ENCODE results near the gene PAXX.

PAXX gene

GRCh38 chr9:137012694-137013570, 20.7 kb downstream of the PAXX start:
- TF ChIP-seq CTCF (conservative IDR thresholded peaks at IDR 0.05; ENCODE audit: low read depth, low read length) = no peak
- H3K36me3 ChIP-seq (ENCODE audit: insufficient read depth) = no peaks in the 10 kb centered on the region
- peaks cover 5% of the 10 kb centered on the region; the same call in 1 of the 2 replicates for H3K27me3 ChIP-seq (ENCODE audit: insufficient read depth, low read depth)
- H4K20me1 ChIP-seq (ENCODE audit: insufficient read depth) = no peaks in the 10 kb centered on the region
- H3K9ac ChIP-seq = no peak overlapping the region
- no peaks in the 10 kb centered on the region for H3K4me1 ChIP-seq (ENCODE audit: low read depth, poor library complexity, severe bottlenecking)
- no peak overlapping the region for H3K27ac ChIP-seq
- no peak overlapping the region for H2AFZ ChIP-seq (ENCODE audit: low read depth)
- H3K4me2 ChIP-seq = no peak overlapping the region
- H3K79me2 ChIP-seq (ENCODE audit: insufficient read depth, low read depth) = no peaks in the 10 kb centered on the region
- no peak overlapping the region for H3K4me3 ChIP-seq (IDR thresholded peaks at IDR 0.05; ENCODE audit: insufficient read depth, low read depth, low read length)

- TF ChIP-seq CTCF (conservative IDR thresholded peaks at IDR 0.05; ENCODE audit: low read depth, low read length) = no peak
- no peak overlapping the region for H3K9ac ChIP-seq
- H3K27ac ChIP-seq = no peak overlapping the region
- H2AFZ ChIP-seq (ENCODE audit: low read depth) = no peak overlapping the region
- no peaks in the 10 kb centered on the region for H3K79me2 ChIP-seq (ENCODE audit: insufficient read depth, low read depth)
- no peaks in the 10 kb centered on the region; the same call in 1 of the 2 replicates for H3K27me3 ChIP-seq (ENCODE audit: insufficient read depth, low read depth)
- H3K4me1 ChIP-seq (ENCODE audit: low read depth, poor library complexity, severe bottlenecking) = no peaks in the 10 kb centered on the region
- H3K4me2 ChIP-seq = no peak overlapping the region
- H3K36me3 ChIP-seq (ENCODE audit: insufficient read depth) = no peaks in the 10 kb centered on the region
- H3K4me3 ChIP-seq (IDR thresholded peaks at IDR 0.05; ENCODE audit: insufficient read depth, low read depth, low read length) = no peak overlapping the region
- no peaks in the 10 kb centered on the region for H4K20me1 ChIP-seq (ENCODE audit: insufficient read depth)
Measured at GRCh38 chr9:137013571-137013940, 21.3 kb downstream of the PAXX start.

- no peaks in the 10 kb centered on the region for H3K36me3 ChIP-seq (ENCODE audit: insufficient read depth)
- no peaks in the 10 kb centered on the region for H3K79me2 ChIP-seq (ENCODE audit: insufficient read depth, low read depth)
- H3K4me3 ChIP-seq (IDR thresholded peaks at IDR 0.05; ENCODE audit: insufficient read depth, low read depth, low read length) = no peak overlapping the region
- H3K9ac ChIP-seq = no peak overlapping the region
- H2AFZ ChIP-seq (ENCODE audit: low read depth) = no peak overlapping the region
- H3K4me2 ChIP-seq = no peak overlapping the region
- no peak for TF ChIP-seq CTCF (conservative IDR thresholded peaks at IDR 0.05; ENCODE audit: low read depth, low read length)
- no peaks in the 10 kb centered on the region for H3K4me1 ChIP-seq (ENCODE audit: low read depth, poor library complexity, severe bottlenecking)
- no peaks in the 10 kb centered on the region for H4K20me1 ChIP-seq (ENCODE audit: insufficient read depth)
- H3K27ac ChIP-seq = no peak overlapping the region
- H3K27me3 ChIP-seq (ENCODE audit: insufficient read depth, low read depth) = peaks cover 2% of the 10 kb centered on the region; the same call in 1 of the 2 replicates
Measured at GRCh38 chr9:137014166-137014565, 21.9 kb downstream of the PAXX start.

GRCh38 chr9:137014776-137015539, 22.7 kb downstream of the PAXX start:
- Histone ChIP-seq H3K27me3 (ENCODE audit: insufficient read depth, low read depth) (peaks cover 5% of the 10 kb centered on the region; the same call in 1 of the 2 replicates), H2AFZ (ENCODE audit: low read depth) (no peak overlapping the region), H3K27ac (no peak overlapping the region), H3K4me2 (no peak overlapping the region), H4K20me1 (ENCODE audit: insufficient read depth) (no peaks in the 10 kb centered on the region), H3K9ac (no peak overlapping the region), H3K4me1 (ENCODE audit: low read depth, poor library complexity, severe bottlenecking) (no peaks in the 10 kb centered on the region), H3K4me3 (IDR thresholded peaks at IDR 0.05; ENCODE audit: insufficient read depth, low read depth, low read length) (no peak overlapping the region), H3K79me2 (ENCODE audit: insufficient read depth, low read depth) (no peaks in the 10 kb centered on the region), H3K36me3 (ENCODE audit: insufficient read depth) (no peaks in the 10 kb centered on the region)
- TF ChIP-seq CTCF (conservative IDR thresholded peaks at IDR 0.05; ENCODE audit: low read depth, low read length) = no peak
